BLaER1 treated with 17β-estradiol and CSF1 and Interleukin-3, amounts not matched to agents 10 nM and 100 nM (cell line): ENCODE data around the gene SNTA1.
"Not testable (repeated sequence)": the region's sequence is repeated elsewhere in the genome, so short reads cannot be mapped to it uniquely, and the experiment has no call there.

Source experiments
- H3K27ac ChIP-seq, 11 experiments: shearing (Covaris generic); formaldehyde crosslinking; 2 replicates each; pipeline ENCODE4 v1.8.1; 2022
- H3K27me3 ChIP-seq, 11 experiments: shearing (Covaris generic); formaldehyde crosslinking; 2 replicates each; pipeline ENCODE4 v1.8.1; 2022
- H3K36me3 ChIP-seq, 11 experiments: shearing (Covaris generic); formaldehyde crosslinking; 2 replicates each; pipeline ENCODE4 v1.8.1; 2022
- H3K4me1 ChIP-seq, 10 experiments: shearing (Covaris generic); formaldehyde crosslinking; 2 replicates each; pipeline ENCODE4 v1.8.1; 2022
- H3K4me2 ChIP-seq, 11 experiments: shearing (Covaris generic); formaldehyde crosslinking; 2 replicates each; pipeline ENCODE4 v1.8.1; 2022
- H3K4me3 ChIP-seq, 10 experiments: shearing (Covaris generic); formaldehyde crosslinking; 2 replicates each; pipeline ENCODE4 v1.8.1; 2022
- H3K9ac ChIP-seq, 11 experiments: shearing (Covaris generic); formaldehyde crosslinking; 2 replicates each; pipeline ENCODE4 v1.8.1; 2022
- H3K9me3 ChIP-seq, 11 experiments: shearing (Covaris generic); formaldehyde crosslinking; replicated peaks in 1 of 11; 2 replicates each; pipeline ENCODE4 v1.8.1; 2022
- H4K20me1 ChIP-seq, 11 experiments: shearing (Covaris generic); formaldehyde crosslinking; 2 replicates each; pipeline ENCODE4 v1.8.1; 2022
- Cebpa-rat ChIP-seq, 11 experiments: shearing (Covaris generic); IDR thresholded peaks; 2 replicates each; pipeline ENCODE4 v1.8.1; 2022

SNTA1 gene

DNA sequence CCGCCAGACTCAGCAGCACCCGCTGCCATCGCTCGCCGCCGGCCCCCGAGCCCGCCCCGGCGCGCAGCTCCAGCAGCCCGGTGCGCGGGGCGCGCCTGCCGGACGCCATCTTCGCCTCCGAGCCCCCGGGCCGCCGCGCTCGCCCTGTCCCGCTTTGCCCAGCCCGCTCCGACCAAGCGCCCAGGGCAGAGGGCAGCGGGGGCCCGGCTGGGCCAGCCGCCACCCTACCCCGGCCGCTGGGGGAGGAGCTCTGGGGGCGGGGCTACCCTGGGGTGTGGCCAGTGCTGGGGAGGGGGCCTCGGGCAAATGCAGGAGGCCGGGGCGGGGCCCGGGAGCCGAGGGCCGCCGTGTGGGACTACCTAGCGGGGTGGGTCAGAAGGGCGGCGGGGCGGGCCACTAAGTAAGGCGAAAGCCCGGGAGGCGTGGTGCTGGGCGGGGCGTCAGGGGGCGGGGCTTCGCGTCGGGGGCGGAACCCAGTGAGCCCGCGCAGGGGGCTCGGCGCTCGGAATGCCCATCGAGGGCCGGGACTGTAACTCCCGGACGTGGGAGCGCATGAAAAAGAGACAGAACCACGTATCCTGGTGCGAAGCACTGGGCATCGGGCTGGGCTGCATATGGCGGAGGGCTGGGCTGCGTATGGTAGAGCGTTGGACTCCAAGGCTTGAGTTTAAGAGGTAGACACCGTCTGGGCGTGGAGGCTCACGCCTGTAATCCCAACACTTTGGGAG, at the start of gene SNTA1:
Gene SNTA1 (minus strand): TSS at position 252 of the 728 bp plus-strand sequence. CDS start 143 bp downstream, at position 109.
- Histone ChIP-seq H3K9ac (peak within 1 kb of the TSS; percentile 79 to 88 (median 84)), H3K36me3 (peaks cover 0 to 1% (median 0%) of the 10 kb centered on the region in 11 experiments; a peak in 1 of 22 replicates), H3K4me1 (peaks cover 29 to 76% (median 61%) of the 10 kb centered on the region in 10 experiments), H3K27me3 (peaks cover 0 to 13% (median 0%) of the 10 kb centered on the region in 11 experiments; a peak in 1 of 22 replicates), H4K20me1 (no peaks in the 10 kb centered on the region; a peak in 2 of 22 replicates), H3K4me2 (peak within 1 kb of the TSS; percentile 89 to 98 (median 96)), H3K4me3 (peak within 1 kb of the TSS; percentile 79 to 89 (median 84)), H3K9me3 (peaks cover 0 to 9% (median 6%) of the 10 kb centered on the region in 11 experiments; a peak in 17 of 22 replicates), H3K27ac (peak within 1 kb of the TSS; percentile 48 to 84 (median 76); a peak in 21 of 22 replicates)
- TF ChIP-seq Cebpa-rat (IDR thresholded peaks at IDR 0.05), result no peak

GRCh38 chr20:33490934-33491656, 47.5 kb upstream of the SNTA1 start:
- Histone ChIP-seq H3K4me1 (peaks cover 28 to 42% (median 37%) of the 10 kb centered on the region in 10 experiments), H3K9me3 (no peaks in the 10 kb centered on the region), H4K20me1 (peaks cover 0 to 44% (median 26%) of the 10 kb centered on the region in 11 experiments; a peak in 14 of 22 replicates), H3K4me3 (peak overlapping the region; percentile 77 to 95 (median 91)), H3K4me2 (peak overlapping the region; percentile 66 to 98 (median 90)), H3K27me3 (no peaks in the 10 kb centered on the region), H3K36me3 (peaks cover 0 to 14% (median 0%) of the 10 kb centered on the region in 11 experiments; a peak in 4 of 22 replicates), H3K27ac (peak overlapping the region in 10 of 11 experiments; percentile 78 to 91 (median 84); a peak in 17 of 22 replicates), H3K9ac (peak overlapping the region; percentile 87 to 95 (median 92))
- TF ChIP-seq Cebpa-rat (IDR thresholded peaks at IDR 0.05), result no peak

DNA sequence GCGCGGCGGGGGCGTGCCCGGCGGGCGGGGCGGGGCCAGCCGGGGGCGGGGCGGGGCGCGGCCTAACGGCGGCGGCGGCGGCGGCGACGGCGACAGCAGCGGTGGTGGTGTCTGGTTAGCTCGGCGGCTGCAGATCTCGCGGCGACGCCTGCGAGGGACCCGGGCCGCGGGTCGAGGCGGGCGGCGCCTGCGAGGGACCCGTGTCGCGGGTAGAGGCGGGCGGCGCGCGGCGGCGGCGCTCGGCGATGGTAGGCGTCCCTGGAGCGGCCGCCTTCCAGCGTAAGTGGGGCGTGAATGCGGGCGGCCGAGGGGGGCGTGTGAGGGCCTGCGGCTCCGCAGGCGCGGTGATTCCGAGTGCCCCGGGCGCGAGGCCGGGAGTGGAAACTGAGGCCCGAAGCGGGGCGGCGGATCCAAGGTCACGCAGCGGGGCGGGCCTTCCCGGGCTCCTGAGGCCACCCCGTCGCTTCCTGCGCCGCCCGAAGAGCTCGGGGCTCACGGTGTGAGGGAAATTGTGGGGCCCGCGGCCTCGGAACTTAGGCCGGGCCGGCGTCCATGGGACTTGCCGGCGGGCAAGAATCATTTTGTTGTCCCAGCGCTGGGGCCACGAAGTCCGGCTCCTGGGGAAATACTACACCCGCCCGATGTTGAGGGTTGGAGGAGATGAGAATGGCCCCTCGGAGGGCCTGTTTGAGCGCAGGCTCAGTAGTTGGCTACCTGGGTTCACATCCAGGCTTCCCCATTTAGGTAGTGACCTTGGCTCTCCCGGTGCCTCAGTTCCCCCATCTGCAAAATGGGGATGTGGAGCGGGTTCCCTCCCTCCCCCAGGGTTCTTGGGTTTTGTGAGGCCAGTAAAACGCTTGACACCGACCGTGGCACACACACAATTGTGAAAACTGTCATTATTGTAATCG, 46.7 kb upstream of the SNTA1 start, which contains the start of gene CBFA2T2:
Gene CBFA2T2 (plus strand): TSS at position 74 of the 911 bp plus-strand sequence. CDS start 172 bp downstream, at position 246.
- peaks cover 0 to 36% (median 23%) of the 10 kb centered on the region in 11 experiments; a peak in 14 of 22 replicates for H4K20me1 ChIP-seq
- H3K27ac ChIP-seq, result peak within 1 kb of the TSS; percentile 81 to 95 (median 85)
- H3K4me2 ChIP-seq, result peak within 1 kb of the TSS; percentile 79 to 98 (median 90)
- H3K36me3 ChIP-seq, result peaks cover 0 to 14% (median 0%) of the 10 kb centered on the region in 11 experiments; a peak in 4 of 22 replicates
- H3K4me3 ChIP-seq, result peak within 1 kb of the TSS; percentile 77 to 95 (median 91)
- peak within 1 kb of the TSS; percentile 87 to 95 (median 92) for H3K9ac ChIP-seq
- H3K27me3 ChIP-seq, result no peaks in the 10 kb centered on the region
- H3K4me1 ChIP-seq, result peaks cover 28 to 42% (median 37%) of the 10 kb centered on the region in 10 experiments
- no peaks in the 10 kb centered on the region for H3K9me3 ChIP-seq
- TF ChIP-seq Cebpa-rat (IDR thresholded peaks at IDR 0.05), result no peak

DNA sequence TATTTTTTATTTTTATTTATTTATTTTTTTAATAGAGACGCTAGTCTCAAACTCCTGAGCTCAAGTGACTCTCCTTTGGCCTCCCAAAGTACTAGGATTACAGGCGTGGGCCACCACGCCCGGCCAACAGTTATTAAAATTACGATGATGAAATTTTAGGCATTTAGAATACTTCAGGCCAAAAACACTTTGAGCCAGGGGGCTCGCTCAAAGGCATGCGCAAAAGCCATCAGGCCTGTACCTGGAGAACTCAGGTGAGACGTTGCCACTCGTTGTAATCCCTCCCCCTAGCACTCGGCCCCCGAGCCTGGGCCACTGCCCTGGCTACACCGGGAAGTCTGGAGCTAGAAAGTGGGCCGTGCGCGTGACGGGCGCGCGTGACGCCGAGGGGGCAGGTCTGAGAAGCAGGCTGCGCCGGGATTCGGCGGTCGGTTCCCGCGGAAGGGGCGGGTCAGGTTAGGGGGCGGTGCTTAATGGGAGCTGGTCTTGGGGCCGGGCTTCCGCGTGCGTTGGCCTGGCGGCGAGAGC, 46.0 kb upstream of the SNTA1 start:
- Histone ChIP-seq H3K27me3 (no peaks in the 10 kb centered on the region), H3K4me3 (peak overlapping the region; percentile 50 to 95 (median 76)), H3K4me2 (peak overlapping the region; percentile 72 to 90 (median 85)), H3K9ac (peak overlapping the region; percentile 75 to 94 (median 85)), H3K27ac (peak overlapping the region; percentile 76 to 95 (median 83)), H4K20me1 (peaks cover 0 to 31% (median 23%) of the 10 kb centered on the region in 11 experiments; a peak in 14 of 22 replicates), H3K9me3 (no peaks in the 10 kb centered on the region), H3K36me3 (peaks cover 0 to 9% (median 0%) of the 10 kb centered on the region in 11 experiments; a peak in 2 of 22 replicates), H3K4me1 (peaks cover 28 to 42% (median 37%) of the 10 kb centered on the region in 10 experiments)
- TF ChIP-seq Cebpa-rat (IDR thresholded peaks at IDR 0.05), result peak in 1 of 11 experiments; percentile 30; a peak in 1 of 22 replicates

DNA sequence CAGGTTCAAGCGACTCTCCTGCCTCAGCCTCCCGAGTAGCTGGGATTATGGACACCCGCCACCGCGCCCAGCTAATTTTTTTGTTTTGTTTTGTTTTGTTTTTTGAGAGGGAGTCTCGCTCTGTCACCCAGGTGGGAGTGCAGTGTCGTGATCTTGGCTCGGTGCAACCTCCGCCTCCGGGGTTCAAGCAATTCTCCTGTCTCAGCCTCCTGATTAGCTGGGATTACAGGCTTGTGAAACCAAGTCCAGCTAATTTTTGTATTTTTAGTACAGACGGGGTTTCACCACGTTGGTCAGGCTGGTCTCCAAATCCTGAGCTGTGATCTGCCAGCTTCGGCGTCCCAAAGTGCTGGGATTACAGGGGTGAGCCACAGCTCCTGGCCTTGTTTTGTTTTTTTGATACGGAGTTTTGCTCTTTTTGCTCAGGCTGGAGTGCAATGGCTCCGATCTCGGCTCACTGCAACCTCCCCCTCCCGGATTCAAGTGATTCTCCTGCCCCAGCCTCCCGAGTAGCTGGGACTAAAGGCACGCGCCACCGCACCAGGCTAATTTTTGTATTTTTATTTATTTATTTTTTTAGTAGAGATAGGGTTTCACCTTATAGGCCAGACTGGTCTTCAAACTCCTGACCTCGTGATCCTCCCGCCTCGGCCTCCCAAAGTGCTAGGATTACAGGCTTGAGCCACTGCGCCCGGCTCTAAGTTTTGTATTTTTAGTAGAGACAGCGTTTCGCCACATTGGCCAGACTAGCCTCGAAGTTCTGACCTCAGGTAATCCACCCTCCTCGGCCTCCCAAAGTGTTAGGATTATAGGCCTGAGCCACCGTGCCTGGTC, 45.3 kb upstream of the SNTA1 start:
- H3K9me3 ChIP-seq, H3K27me3 ChIP-seq, H3K36me3 ChIP-seq: not testable (repeated sequence)
- Histone ChIP-seq H3K9ac (peak overlapping the region; percentile 75 to 94 (median 85)), H3K4me1 (peaks cover 28 to 42% (median 37%) of the 10 kb centered on the region in 10 experiments), H4K20me1 (peaks cover 0 to 30% (median 23%) of the 10 kb centered on the region in 11 experiments; a peak in 14 of 22 replicates), H3K4me3 (peak overlapping the region; percentile 50 to 92 (median 64)), H3K4me2 (peak overlapping the region; percentile 72 to 90 (median 85)), H3K27ac (peak overlapping the region; percentile 76 to 95 (median 83))

DNA sequence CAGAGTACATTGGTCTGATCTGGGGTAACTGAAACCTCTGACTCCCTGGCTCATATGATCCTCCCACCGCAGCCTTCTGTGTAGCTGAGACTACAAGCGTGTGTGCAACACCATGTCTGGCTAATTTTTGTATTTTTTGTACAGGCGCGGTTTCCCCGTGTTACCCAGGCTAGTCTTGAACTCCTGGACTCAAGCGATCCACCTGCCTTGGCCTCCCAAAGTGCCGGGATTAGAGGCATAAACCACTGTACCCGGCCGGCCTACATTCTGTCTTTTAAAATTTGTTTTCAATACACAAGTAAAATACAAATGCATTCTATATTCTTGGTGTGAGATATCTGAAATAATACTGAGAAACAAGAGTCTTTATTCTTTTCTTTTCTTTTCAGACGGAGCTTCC, 44.6 kb upstream of the SNTA1 start:
- H3K4me1 ChIP-seq, result peaks cover 28 to 42% (median 35%) of the 10 kb centered on the region in 10 experiments
- no peak overlapping the region for H3K4me2 ChIP-seq
- no peak overlapping the region for H3K4me3 ChIP-seq
- no peak overlapping the region for H3K27ac ChIP-seq
- H4K20me1 ChIP-seq, result peaks cover 0 to 23% (median 18%) of the 10 kb centered on the region in 11 experiments; a peak in 14 of 22 replicates
- H3K9me3 ChIP-seq, result no peaks in the 10 kb centered on the region
- H3K36me3 ChIP-seq, result 0 out of 22 replicates have a peak, but pooled peaks cover 0 to 2% (median 0%) of the 10 kb centered on the region in 11 experiments
- no peak for TF ChIP-seq Cebpa-rat (IDR thresholded peaks at IDR 0.05)
- no peak overlapping the region for H3K9ac ChIP-seq
- H3K27me3 ChIP-seq, result no peaks in the 10 kb centered on the region

DNA sequence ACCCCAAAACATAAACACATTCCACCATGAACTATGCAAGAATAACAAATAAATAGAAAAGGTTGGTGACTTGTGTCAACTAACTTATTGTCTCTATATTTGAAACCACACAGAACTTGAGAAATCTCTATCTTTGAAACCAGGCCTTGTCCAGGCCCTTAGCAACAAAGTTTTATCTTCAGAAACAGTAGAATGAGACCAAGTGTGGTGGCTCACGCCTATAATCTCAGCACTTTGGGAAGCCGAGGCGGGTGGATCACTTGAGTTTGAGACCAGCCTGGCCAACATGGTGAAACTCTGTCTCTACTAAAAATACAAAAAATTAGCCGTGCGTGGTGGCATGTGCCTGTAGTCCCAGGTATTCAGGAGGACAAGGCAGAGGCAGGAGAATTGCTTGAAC, 39.6 kb upstream of the SNTA1 start:
- H3K27me3 ChIP-seq, H3K9ac ChIP-seq, H3K9me3 ChIP-seq, H3K36me3 ChIP-seq, H3K27ac ChIP-seq, H3K4me1 ChIP-seq, H4K20me1 ChIP-seq, H3K4me2 ChIP-seq, H3K4me3 ChIP-seq: not testable (repeated sequence)
